Measurements from ENCODE around the gene GTPBP1. TPM values are rescaled to one million over a fixed set of nuclear protein-coding genes. Genes with fewer than 3 reads are reported as not detected.

GTPBP1 gene
- total and polyA plus RNA-seq, 2 of the 13 experiments (the other 11 are each of a cell fraction or from before 2014, with no cell fraction given) = 22.3 to 27.0 TPM

DNA sequence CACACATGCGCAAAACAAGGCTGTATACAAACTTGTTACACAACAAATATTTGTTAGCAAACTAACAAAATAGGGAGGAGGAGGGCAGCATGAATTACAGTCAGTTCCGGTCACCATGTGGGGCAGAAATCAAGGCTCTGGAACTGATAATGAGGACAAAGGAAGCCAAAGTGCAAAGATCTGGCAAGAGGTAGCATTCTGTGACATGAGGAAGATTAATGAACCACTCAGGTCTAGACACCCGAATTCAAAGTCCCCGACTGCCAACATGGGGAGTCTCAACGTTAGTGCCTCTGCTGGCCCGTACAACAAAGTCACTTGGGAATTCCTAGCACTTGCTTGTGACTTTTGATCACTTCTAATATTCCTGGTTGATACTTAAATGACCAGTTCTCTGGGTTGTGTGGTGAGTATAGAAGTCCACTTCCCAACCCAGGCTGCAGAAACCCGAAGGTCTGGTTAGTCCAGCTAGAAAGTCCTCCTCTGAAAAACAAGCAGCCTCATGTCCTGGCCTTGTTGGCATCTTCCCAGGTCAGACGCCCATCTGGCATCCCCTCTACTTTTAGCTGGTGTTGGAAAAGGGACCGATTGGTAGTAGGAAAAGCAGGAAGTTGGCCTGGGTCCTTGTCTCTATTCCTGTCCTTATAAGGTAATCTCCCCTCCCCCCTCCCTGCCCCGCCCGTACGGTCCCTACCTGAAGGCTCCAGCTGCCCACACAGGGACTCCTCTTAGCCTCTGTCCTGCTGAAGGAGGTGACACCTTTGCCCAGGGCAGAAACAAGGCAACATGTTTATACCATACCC, 48.4 kb downstream of the GTPBP1 start (continued):
- peak; percentile 26 for TF ChIP-seq YY1 (IDR thresholded peaks at IDR 0.05; ENCODE audit: insufficient read depth, insufficient replicate concordance, low read depth, low read length)
- TF ChIP-seq MEIS1 (CRISPR knock-in tag; IDR thresholded peaks at IDR 0.05; ENCODE audit: borderline replicate concordance) = peak; percentile 91; the same call in 1 of the 2 replicates
- TF ChIP-seq, protein P1, sequence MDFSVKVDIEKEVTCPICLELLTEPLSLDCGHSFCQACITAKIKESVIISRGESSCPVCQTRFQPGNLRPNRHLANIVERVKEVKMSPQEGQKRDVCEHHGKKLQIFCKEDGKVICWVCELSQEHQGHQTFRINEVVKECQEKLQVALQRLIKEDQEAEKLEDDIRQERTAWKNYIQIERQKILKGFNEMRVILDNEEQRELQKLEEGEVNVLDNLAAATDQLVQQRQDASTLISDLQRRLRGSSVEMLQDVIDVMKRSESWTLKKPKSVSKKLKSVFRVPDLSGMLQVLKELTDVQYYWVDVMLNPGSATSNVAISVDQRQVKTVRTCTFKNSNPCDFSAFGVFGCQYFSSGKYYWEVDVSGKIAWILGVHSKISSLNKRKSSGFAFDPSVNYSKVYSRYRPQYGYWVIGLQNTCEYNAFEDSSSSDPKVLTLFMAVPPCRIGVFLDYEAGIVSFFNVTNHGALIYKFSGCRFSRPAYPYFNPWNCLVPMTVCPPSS (IDR thresholded peaks at IDR 0.05) = no peak
- peak; percentile 40 for TF ChIP-seq FOXA3 (CRISPR knock-in tag; IDR thresholded peaks at IDR 0.05)
- TF ChIP-seq, protein P2, sequence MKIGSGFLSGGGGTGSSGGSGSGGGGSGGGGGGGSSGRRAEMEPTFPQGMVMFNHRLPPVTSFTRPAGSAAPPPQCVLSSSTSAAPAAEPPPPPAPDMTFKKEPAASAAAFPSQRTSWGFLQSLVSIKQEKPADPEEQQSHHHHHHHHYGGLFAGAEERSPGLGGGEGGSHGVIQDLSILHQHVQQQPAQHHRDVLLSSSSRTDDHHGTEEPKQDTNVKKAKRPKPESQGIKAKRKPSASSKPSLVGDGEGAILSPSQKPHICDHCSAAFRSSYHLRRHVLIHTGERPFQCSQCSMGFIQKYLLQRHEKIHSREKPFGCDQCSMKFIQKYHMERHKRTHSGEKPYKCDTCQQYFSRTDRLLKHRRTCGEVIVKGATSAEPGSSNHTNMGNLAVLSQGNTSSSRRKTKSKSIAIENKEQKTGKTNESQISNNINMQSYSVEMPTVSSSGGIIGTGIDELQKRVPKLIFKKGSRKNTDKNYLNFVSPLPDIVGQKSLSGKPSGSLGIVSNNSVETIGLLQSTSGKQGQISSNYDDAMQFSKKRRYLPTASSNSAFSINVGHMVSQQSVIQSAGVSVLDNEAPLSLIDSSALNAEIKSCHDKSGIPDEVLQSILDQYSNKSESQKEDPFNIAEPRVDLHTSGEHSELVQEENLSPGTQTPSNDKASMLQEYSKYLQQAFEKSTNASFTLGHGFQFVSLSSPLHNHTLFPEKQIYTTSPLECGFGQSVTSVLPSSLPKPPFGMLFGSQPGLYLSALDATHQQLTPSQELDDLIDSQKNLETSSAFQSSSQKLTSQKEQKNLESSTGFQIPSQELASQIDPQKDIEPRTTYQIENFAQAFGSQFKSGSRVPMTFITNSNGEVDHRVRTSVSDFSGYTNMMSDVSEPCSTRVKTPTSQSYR (CRISPR knock-in tag; IDR thresholded peaks at IDR 0.05; ENCODE audit: borderline replicate concordance) = peak; percentile 74
- TF ChIP-seq U2AF1 (optimal IDR thresholded peaks at IDR 0.05; ENCODE audit: low read depth, low read length) = no peak
- TF ChIP-seq REL (CRISPR knock-in tag; conservative IDR thresholded peaks at IDR 0.05) = no peak
- TF ChIP-seq MBD4 (IDR thresholded peaks at IDR 0.05; ENCODE audit: borderline replicate concordance, low read length) = no peak
- no peak for TF ChIP-seq SP140L (CRISPR knock-in tag; IDR thresholded peaks at IDR 0.05; ENCODE audit: borderline replicate concordance)
- TF ChIP-seq ERF (CRISPR knock-in tag; IDR thresholded peaks at IDR 0.05) = 0 out of 2 replicates have a peak, but pooled peaks have one; percentile 20
- TF ChIP-seq, protein P3, sequence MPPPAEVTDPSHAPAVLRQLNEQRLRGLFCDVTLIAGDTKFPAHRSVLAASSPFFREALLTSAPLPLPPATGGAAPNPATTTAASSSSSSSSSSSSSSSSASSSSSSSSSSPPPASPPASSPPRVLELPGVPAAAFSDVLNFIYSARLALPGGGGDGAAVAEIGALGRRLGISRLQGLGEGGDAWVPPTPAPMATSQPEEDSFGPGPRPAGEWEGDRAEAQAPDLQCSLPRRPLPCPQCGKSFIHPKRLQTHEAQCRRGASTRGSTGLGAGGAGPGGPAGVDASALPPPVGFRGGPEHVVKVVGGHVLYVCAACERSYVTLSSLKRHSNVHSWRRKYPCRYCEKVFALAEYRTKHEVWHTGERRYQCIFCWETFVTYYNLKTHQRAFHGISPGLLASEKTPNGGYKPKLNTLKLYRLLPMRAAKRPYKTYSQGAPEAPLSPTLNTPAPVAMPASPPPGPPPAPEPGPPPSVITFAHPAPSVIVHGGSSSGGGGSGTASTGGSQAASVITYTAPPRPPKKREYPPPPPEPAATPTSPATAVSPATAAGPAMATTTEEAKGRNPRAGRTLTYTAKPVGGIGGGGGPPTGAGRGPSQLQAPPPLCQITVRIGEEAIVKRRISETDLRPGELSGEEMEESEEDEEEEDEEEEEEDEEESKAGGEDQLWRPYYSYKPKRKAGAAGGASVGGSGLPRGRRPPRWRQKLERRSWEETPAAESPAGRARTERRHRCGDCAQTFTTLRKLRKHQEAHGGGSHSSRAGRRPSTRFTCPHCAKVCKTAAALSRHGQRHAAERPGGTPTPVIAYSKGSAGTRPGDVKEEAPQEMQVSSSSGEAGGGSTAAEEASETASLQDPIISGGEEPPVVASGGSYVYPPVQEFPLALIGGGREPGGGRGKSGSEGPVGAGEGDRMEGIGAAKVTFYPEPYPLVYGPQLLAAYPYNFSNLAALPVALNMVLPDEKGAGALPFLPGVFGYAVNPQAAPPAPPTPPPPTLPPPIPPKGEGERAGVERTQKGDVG (CRISPR knock-in tag; IDR thresholded peaks at IDR 0.05; ENCODE audit: borderline replicate concordance) = no peak
- TF ChIP-seq, protein P4, sequence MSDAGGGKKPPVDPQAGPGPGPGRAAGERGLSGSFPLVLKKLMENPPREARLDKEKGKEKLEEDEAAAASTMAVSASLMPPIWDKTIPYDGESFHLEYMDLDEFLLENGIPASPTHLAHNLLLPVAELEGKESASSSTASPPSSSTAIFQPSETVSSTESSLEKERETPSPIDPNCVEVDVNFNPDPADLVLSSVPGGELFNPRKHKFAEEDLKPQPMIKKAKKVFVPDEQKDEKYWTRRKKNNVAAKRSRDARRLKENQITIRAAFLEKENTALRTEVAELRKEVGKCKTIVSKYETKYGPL (CRISPR knock-in tag; IDR thresholded peaks at IDR 0.05) = no peak
- TF ChIP-seq SMAD3 (CRISPR knock-in tag; IDR thresholded peaks at IDR 0.05) = no peak
- no peak for TF ChIP-seq AHR (CRISPR knock-in tag; IDR thresholded peaks at IDR 0.05)
- TF ChIP-seq, protein P5, sequence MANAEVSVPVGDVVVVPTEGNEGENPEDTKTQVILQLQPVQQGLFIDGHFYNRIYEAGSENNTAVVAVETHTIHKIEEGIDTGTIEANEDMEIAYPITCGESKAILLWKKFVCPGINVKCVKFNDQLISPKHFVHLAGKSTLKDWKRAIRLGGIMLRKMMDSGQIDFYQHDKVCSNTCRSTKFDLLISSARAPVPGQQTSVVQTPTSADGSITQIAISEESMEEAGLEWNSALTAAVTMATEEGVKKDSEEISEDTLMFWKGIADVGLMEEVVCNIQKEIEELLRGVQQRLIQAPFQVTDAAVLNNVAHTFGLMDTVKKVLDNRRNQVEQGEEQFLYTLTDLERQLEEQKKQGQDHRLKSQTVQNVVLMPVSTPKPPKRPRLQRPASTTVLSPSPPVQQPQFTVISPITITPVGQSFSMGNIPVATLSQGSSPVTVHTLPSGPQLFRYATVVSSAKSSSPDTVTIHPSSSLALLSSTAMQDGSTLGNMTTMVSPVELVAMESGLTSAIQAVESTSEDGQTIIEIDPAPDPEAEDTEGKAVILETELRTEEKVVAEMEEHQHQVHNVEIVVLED (CRISPR knock-in tag; IDR thresholded peaks at IDR 0.05; ENCODE audit: borderline replicate concordance) = peak; percentile 23; the same call in 1 of the 2 replicates
- TF ChIP-seq GATAD2A (CRISPR knock-in tag; IDR thresholded peaks at IDR 0.05) = peak; percentile 53
